CD4-positive, alpha-beta T cell (primary cell): ENCODE data around the gene OPALIN. TPM values are rescaled to one million over a fixed set of nuclear protein-coding genes. Genes with fewer than 3 reads are reported as not detected.

Experiments used
- ATAC-seq: fragments of 200-7000 bp; cut with Tn5 transposase; one replicate; pipeline ENCODE4 v1.10.0; 2022; ENCODE audit warnings: mild to moderate bottlenecking; ENCODE audit not compliant: poor library complexity
- CTCF ChIA-PET: fragments of 350-600 bp; sonication (Branson Sonifier 250); formaldehyde crosslinking; loops from one replicate; lab custom pipeline; 2021; ENCODE audit warnings: antibody characterized with exemption, inconsistent platforms; lab: Charles Lee
- POLR2A ChIA-PET: fragments of 350-600 bp; sonication (Branson Sonifier 250); formaldehyde crosslinking; loops from one replicate; lab custom pipeline; 2021; ENCODE audit warnings: antibody characterized with exemption, inconsistent platforms; lab: Charles Lee
- DNase-seq, 14 experiments: peaks; one replicate each; pipeline ENCODE4 v3.0.0-alpha.2; 2013 to 2020; ENCODE audit warnings: mixed read lengths in 2 of 14
- H3K27ac ChIP-seq, 2 donors: one replicate each; pipeline versions ENCODE4 v1.5.1 to v1.7.0; 2013; ENCODE audit warnings: low read length in 2 of 2, low read depth in 1 of 2, mild to moderate bottlenecking in 1 of 2
- H3K27me3 ChIP-seq, 2 experiments: 1 replicate in 1 of 2; 2 replicates in 1 of 2; pipeline versions ENCODE4 v1.6.1 to v1.7.0; 2013; ENCODE audit warnings: low read length in 2 of 2, control low read depth in 1 of 2, mild to moderate bottlenecking in 1 of 2, moderate library complexity in 1 of 2; ENCODE audit not compliant: insufficient read depth in 2 of 2, control insufficient read depth in 1 of 2
- H3K36me3 ChIP-seq: one replicate; pipeline ENCODE4 v1.6.1; 2013; ENCODE audit warnings: low read length, control low read depth; ENCODE audit not compliant: insufficient read depth
- H3K4me1 ChIP-seq: one replicate; pipeline ENCODE4 v1.6.1; 2013; ENCODE audit warnings: low read length, control low read depth; ENCODE audit not compliant: insufficient read depth
- H3K4me3 ChIP-seq: one replicate; pipeline ENCODE4 v1.5.1; 2013; ENCODE audit warnings: mild to moderate bottlenecking, low read length, moderate library complexity
- H3K9me3 ChIP-seq, 2 experiments: 1 replicate in 1 of 2; 2 replicates in 1 of 2; pipeline versions ENCODE4 v1.6.1 to v1.7.0; 2013; ENCODE audit warnings: low read length in 2 of 2, mild to moderate bottlenecking in 2 of 2, control low read depth in 1 of 2, moderate library complexity in 1 of 2; ENCODE audit not compliant: control insufficient read depth in 1 of 2, insufficient read depth in 1 of 2
- H3K27ac Mint-ChIP-seq: one replicate; pipeline ENCODE4 v1.8.0; 2020; ENCODE audit warnings: mixed read lengths
- H3K27me3 Mint-ChIP-seq: one replicate; pipeline ENCODE4 v1.8.0; 2021; ENCODE audit warnings: mixed read lengths
- H3K36me3 Mint-ChIP-seq: one replicate; pipeline ENCODE4 v1.8.0; 2021; ENCODE audit warnings: low read depth, mixed read lengths
- H3K4me1 Mint-ChIP-seq: one replicate; pipeline ENCODE4 v1.8.0; 2021; ENCODE audit warnings: low read depth, mixed read lengths
- H3K4me3 Mint-ChIP-seq: one replicate; pipeline ENCODE4 v1.8.0; 2020; ENCODE audit warnings: mild to moderate bottlenecking, mixed read lengths
- H3K9me3 Mint-ChIP-seq: one replicate; pipeline ENCODE4 v1.8.0; 2020; ENCODE audit warnings: mixed read lengths
- intact Hi-C, 2 experiments: fragments of 100-400 bp; cut with DNase I in 1 of 2; cut with micrococcal nuclease in 1 of 2; formaldehyde crosslinking; loops; one replicate each; pipeline versions ENCODE4 v1.15.1 to v1.9.0; 2023 to 2025; cut with DNase I, micrococcal nuclease
- total RNA-seq, 174 experiments: library from RNA in 2 of 174; stranded (reverse) in 2 of 174; gene quantifications; one replicate each; pipeline ENCODE4 v1.2.3 and lab custom pipeline; 2021 to 2026
- TF ChIP-seq, protein P1 (sequence below): fragments of 200-600 bp; IDR thresholded peaks from one replicate; pipeline ENCODE4 v1.8.0; 2022; ENCODE audit warnings: antibody characterized with exemption, mild to moderate bottlenecking

OPALIN gene
- total RNA-seq, 2 experiments from 2014 or later, result not detected

DNA sequence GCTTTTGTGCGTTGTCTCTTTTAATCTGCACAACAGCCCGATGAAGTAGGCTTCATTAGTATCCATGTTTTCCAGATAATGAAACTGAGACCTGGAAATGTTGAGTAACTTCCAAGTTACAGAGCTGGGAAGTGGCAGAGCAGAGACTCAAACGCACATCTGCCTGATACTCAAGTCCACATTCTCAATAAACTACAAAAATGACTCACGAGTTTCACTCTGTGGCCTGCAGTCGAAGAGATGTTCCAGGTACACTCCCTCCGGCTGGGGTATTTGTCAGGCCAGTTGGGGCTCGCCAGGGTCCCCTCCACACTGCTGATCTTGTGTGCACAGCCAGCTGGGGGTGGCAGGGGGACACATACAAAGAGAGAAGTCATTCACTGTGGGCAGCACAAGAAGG is 17.7 kb upstream of the OPALIN start:
- peaks cover 4% of the 10 kb centered on the region for H3K4me1 Mint-ChIP-seq
- Histone ChIP-seq H3K27ac (no peak overlapping the region), H3K27me3 (no peaks in the 10 kb centered on the region), H3K36me3 (no peaks in the 10 kb centered on the region), H3K4me1 (peaks cover 8% of the 10 kb centered on the region), H3K4me3 (no peak overlapping the region), H3K9me3 (no peaks in the 10 kb centered on the region)
- TF ChIP-seq, protein P1, sequence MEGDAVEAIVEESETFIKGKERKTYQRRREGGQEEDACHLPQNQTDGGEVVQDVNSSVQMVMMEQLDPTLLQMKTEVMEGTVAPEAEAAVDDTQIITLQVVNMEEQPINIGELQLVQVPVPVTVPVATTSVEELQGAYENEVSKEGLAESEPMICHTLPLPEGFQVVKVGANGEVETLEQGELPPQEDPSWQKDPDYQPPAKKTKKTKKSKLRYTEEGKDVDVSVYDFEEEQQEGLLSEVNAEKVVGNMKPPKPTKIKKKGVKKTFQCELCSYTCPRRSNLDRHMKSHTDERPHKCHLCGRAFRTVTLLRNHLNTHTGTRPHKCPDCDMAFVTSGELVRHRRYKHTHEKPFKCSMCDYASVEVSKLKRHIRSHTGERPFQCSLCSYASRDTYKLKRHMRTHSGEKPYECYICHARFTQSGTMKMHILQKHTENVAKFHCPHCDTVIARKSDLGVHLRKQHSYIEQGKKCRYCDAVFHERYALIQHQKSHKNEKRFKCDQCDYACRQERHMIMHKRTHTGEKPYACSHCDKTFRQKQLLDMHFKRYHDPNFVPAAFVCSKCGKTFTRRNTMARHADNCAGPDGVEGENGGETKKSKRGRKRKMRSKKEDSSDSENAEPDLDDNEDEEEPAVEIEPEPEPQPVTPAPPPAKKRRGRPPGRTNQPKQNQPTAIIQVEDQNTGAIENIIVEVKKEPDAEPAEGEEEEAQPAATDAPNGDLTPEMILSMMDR, result no peak
- H3K27me3 Mint-ChIP-seq, result peaks cover 7% of the 10 kb centered on the region
- H3K27ac Mint-ChIP-seq, result no peak overlapping the region
- H3K9me3 Mint-ChIP-seq, result no peaks in the 10 kb centered on the region
- intact Hi-C loops, result loop anchor here (5.0 to 10.0 kb wide), 2 partner anchors 458 to 831 kb away; partner anchors contain the start of gene LCOR (in 1 of the 2)
- no peaks in the 10 kb centered on the region for H3K36me3 Mint-ChIP-seq
- ChIA-PET CTCF (no interaction called here), POLR2A (no interaction called here)
- ATAC-seq (no peak), DNase-seq (no peak)
- H3K4me3 Mint-ChIP-seq, result no peak overlapping the region

DNA sequence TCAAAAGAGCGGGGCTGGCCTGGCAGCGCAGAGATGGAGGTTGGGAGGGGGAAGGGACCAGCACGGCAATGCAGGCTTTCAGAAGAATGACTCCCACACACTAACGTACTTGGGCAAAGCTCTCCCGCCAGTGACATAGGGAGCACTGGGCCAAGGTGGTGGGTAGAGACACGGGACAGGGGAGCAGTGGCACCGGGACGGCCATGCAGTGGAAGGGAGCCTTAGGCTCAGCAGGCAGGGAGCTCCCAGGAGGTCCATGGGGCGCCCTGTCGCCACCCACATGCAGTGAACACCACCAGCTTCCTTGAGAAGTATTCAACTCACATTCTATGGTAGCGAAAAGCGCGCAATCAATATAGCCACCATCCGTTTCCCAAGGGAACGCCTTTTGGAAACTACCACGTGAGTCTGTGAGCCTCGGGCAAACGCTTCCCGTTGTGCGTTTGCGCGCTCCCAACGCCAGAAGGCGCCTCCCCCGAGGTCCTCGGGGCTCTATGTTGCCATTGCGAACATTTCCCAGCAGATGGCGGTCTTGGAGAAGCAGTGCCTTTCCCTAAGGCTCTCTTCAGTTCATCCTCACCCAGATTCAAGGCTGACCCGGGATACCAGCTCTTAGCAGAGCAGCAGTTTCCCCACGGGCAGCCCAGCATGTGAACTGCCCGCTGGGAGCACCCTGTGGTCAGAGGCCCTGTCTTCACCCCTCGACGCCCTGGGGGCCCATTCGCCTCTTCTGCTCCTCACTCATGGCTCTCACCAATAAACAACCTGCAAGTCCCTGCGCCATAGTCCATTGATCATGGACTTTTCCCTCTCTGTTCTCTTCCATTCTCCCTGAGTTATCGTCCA is 16.4 kb upstream of the OPALIN start:
- H3K4me1 ChIP-seq, result peaks cover 13% of the 10 kb centered on the region
- Mint-ChIP-seq H3K36me3 (no peaks in the 10 kb centered on the region), H3K4me1 (peaks cover 4% of the 10 kb centered on the region)

GRCh38 chr10:96374639-96374984 is 15.8 kb upstream of the OPALIN start:
- intact Hi-C loops, result loop anchor here in 1 of 2 experiments (10.0 kb wide), 1 partner anchor 460 kb away; the partner anchor contains the start of gene LCOR
- Mint-ChIP-seq H3K27ac (no peak overlapping the region), H3K9me3 (no peaks in the 10 kb centered on the region), H3K27me3 (peaks cover 11% of the 10 kb centered on the region), H3K4me1 (peaks cover 4% of the 10 kb centered on the region), H3K4me3 (peak overlapping the region; percentile 36), H3K36me3 (no peaks in the 10 kb centered on the region)
- peak overlapping the region; percentile 59 for H3K4me3 ChIP-seq
- ATAC-seq (no peak), DNase-seq (no peak)
- H3K36me3 ChIP-seq, result no peaks in the 10 kb centered on the region
- H3K4me1 ChIP-seq, result peaks cover 13% of the 10 kb centered on the region
- CTCF ChIA-PET, result interaction anchor here (0.7 to 1.3 kb wide), 4 partner anchors 9 to 455 kb away, joined by 3 to 5 read pairs (median 3); partner anchors contain the start of gene ZNF518A
- TF ChIP-seq, protein P1, result no peak
- H3K27ac ChIP-seq, result no peak overlapping the region
- POLR2A ChIA-PET, result interaction anchor here (1.2 kb wide), 1 partner anchor 75 kb away, joined by 3 read pairs; no protein-coding TSS in a partner anchor
- no peaks in the 10 kb centered on the region for H3K9me3 ChIP-seq
- no peaks in the 10 kb centered on the region for H3K27me3 ChIP-seq

More for the DNA sequence above, 16.4 kb upstream of the OPALIN start:
- H3K36me3 ChIP-seq, result no peaks in the 10 kb centered on the region
- H3K4me3 ChIP-seq, result peak overlapping the region; percentile 59
- intact Hi-C loops, result loop anchor here (5.0 to 10.0 kb wide), 2 partner anchors 460 to 832 kb away; partner anchors contain the start of gene LCOR (in 1 of the 2)
- H3K27me3 Mint-ChIP-seq, result peaks cover 11% of the 10 kb centered on the region
- no peaks in the 10 kb centered on the region for H3K9me3 Mint-ChIP-seq
- TF ChIP-seq, protein P1, result peak; percentile 98
- CTCF ChIA-PET, result interaction anchor here (0.7 to 1.3 kb wide), 5 partner anchors 10 to 455 kb away, joined by 3 to 5 read pairs (median 3); partner anchors contain the start of gene ZNF518A
- peak overlapping the region; percentile 76 for H3K4me3 Mint-ChIP-seq
- H3K9me3 ChIP-seq, result no peaks in the 10 kb centered on the region
- peak; percentile 46 to 82 (median 61) for DNase-seq
- no peak overlapping the region for H3K27ac ChIP-seq
- H3K27ac Mint-ChIP-seq, result no peak overlapping the region
- peak; percentile 94 for ATAC-seq
- POLR2A ChIA-PET, result interaction anchor here (0.8 to 1.2 kb wide), 2 partner anchors 8 to 76 kb away, joined by 3 read pairs; no protein-coding TSS in a partner anchor
- no peaks in the 10 kb centered on the region for H3K27me3 ChIP-seq
